OCI-LY3 (cell line): Measurements from ENCODE around the gene CRB2.

Experiments used
- H2AFZ ChIP-seq: fragments of 200-600, 300-600 bp; shearing (Covaris generic); 2 replicates; pipeline ENCODE4 v1.6.0; 2014; ENCODE audit warnings: antibody characterized with exemption, low read depth, low read length
- H3K27ac ChIP-seq: fragments of 200-600, 300-600 bp; sonication (generic); 2 replicates; pipeline ENCODE4 v1.5.1; 2014; ENCODE audit warnings: mild to moderate bottlenecking, low read length, moderate library complexity, mixed read lengths
- H3K27me3 ChIP-seq: fragments of 200-600, 300-600 bp; sonication (generic); 2 replicates; pipeline ENCODE4 v1.6.1; 2014; ENCODE audit warnings: low read depth, low read length, mixed read lengths
- H3K36me3 ChIP-seq: fragments of 200-600, 300-600 bp; sonication (generic); replicated peaks from 2 replicates; pipeline ENCODE3; 2014; ENCODE audit warnings: low read depth, low read length, mixed read lengths
- H3K4me1 ChIP-seq: fragments of 300-600, 200-600 bp; sonication (generic); 2 replicates; pipeline ENCODE4 v1.6.1; 2014; ENCODE audit warnings: low read length, mixed read lengths
- H3K4me2 ChIP-seq: fragments of 200-600, 300-600 bp; sonication (generic); 2 replicates; pipeline ENCODE4 v1.6.1; 2014; ENCODE audit warnings: low read length, mixed read lengths
- H3K4me3 ChIP-seq: fragments of 300-600, 200-600 bp; sonication (generic); 2 replicates; pipeline ENCODE4 v1.5.1; 2014; ENCODE audit warnings: antibody characterized with exemption, mild to moderate bottlenecking, low read length, moderate library complexity
- H3K79me2 ChIP-seq: fragments of 300-600, 200-600 bp; shearing (Covaris generic); 2 replicates; pipeline ENCODE4 v1.6.1; 2014; ENCODE audit warnings: mild to moderate bottlenecking, low read length, mixed read lengths
- H3K9ac ChIP-seq: fragments of 300-600, 200-600 bp; shearing (Covaris generic); 2 replicates; pipeline ENCODE4 v1.6.0; 2014; ENCODE audit warnings: mild to moderate bottlenecking, low read length, moderate library complexity
- H3K9me3 ChIP-seq: fragments of 200-600, 300-600 bp; shearing (Covaris generic); 2 replicates; pipeline ENCODE4 v1.6.1; 2014; ENCODE audit warnings: low read length, mixed read lengths; ENCODE audit not compliant: insufficient read depth
- H4K20me1 ChIP-seq: fragments of 200-600, 300-600 bp; sonication (generic); 2 replicates; pipeline ENCODE4 v1.6.1; 2016; ENCODE audit warnings: low read length, mixed read lengths; ENCODE audit not compliant: insufficient read depth
- EZH2phosphoT487 ChIP-seq: fragments of 200-600 bp; shearing (Covaris generic); IDR thresholded peaks from 2 replicates; pipeline ENCODE4 v1.6.1; 2018; ENCODE audit warnings: antibody characterized with exemption, mixed run types, low read depth
- TF ChIP-seq, protein P1 (sequence below): fragments of 200-600, 300-600 bp; sonication (generic); IDR thresholded peaks from 2 replicates; pipeline ENCODE4 v1.5.1; 2014; ENCODE audit warnings: antibody characterized with exemption, low read length, low read depth

CRB2 gene

DNA sequence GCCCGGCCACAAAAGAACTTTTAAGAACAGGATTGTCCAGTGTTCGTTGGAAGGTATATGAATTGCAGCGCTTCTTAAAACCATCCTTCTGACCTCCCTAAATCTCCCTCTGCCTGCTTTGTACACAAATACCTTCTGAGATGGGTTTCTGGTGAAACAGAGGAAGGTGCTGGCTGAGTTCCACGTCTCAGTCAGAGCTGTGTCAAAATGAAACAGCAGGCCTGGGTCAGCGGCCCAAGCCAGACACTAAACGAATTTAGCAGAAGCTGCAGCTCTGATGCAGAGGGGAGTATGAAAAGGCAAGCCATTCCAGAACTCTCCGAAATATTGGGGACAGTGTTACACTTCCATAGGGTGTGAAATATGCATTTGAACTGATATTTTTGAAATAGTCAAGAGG lies 37.8 kb upstream of the CRB2 start:
- H3K36me3 ChIP-seq: no peaks in the 10 kb centered on the region
- H3K9me3 ChIP-seq: no peaks in the 10 kb centered on the region
- no peak overlapping the region for H2AFZ ChIP-seq
- H3K4me2 ChIP-seq: peak overlapping the region; percentile 56
- TF ChIP-seq, protein P1, sequence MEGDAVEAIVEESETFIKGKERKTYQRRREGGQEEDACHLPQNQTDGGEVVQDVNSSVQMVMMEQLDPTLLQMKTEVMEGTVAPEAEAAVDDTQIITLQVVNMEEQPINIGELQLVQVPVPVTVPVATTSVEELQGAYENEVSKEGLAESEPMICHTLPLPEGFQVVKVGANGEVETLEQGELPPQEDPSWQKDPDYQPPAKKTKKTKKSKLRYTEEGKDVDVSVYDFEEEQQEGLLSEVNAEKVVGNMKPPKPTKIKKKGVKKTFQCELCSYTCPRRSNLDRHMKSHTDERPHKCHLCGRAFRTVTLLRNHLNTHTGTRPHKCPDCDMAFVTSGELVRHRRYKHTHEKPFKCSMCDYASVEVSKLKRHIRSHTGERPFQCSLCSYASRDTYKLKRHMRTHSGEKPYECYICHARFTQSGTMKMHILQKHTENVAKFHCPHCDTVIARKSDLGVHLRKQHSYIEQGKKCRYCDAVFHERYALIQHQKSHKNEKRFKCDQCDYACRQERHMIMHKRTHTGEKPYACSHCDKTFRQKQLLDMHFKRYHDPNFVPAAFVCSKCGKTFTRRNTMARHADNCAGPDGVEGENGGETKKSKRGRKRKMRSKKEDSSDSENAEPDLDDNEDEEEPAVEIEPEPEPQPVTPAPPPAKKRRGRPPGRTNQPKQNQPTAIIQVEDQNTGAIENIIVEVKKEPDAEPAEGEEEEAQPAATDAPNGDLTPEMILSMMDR: no peak
- TF ChIP-seq EZH2phosphoT487: no peak
- H3K27me3 ChIP-seq: 0 out of 2 replicates have a peak, but pooled peaks cover 5% of the 10 kb centered on the region
- 0 out of 2 replicates have a peak overlapping the region, but pooled peaks have one; percentile 10 for H3K4me3 ChIP-seq
- H3K4me1 ChIP-seq: peaks cover 47% of the 10 kb centered on the region
- no peaks in the 10 kb centered on the region for H3K79me2 ChIP-seq
- peak overlapping the region; percentile 33; the same call in 1 of the 2 replicates for H3K27ac ChIP-seq
- no peaks in the 10 kb centered on the region for H4K20me1 ChIP-seq
- H3K9ac ChIP-seq: peak overlapping the region; percentile 29; the same call in 1 of the 2 replicates

DNA sequence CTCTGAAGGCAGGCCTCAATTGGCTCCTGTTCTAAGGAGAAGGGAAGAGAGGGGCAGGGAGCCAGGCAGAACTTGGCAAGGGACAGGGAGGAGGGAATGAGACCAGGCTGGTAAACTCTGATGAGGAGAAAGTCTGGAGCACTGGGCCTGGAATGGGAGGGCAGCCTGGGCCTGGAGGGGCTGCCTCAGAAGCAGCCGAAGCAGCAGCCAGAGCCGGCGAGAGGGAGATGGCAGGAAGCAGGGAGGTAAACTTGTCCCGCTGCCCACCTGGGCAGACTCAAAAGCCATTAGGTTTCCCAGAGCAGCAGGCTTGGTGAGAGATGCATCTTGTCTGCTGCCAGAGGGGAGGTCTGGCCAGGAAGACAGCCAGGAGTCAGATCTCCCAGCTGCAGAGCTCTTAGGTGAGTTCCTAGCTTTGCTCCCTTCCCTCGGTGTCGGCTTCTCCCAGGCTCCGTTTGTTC lies 37.0 kb upstream of the CRB2 start:
- Histone ChIP-seq H3K27ac (no peak overlapping the region), H3K4me2 (no peak overlapping the region), H3K36me3 (no peaks in the 10 kb centered on the region), H3K9ac (no peak overlapping the region), H3K27me3 (0 out of 2 replicates have a peak, but pooled peaks cover 5% of the 10 kb centered on the region), H2AFZ (no peak overlapping the region), H3K79me2 (no peaks in the 10 kb centered on the region), H3K9me3 (no peaks in the 10 kb centered on the region), H4K20me1 (no peaks in the 10 kb centered on the region), H3K4me1 (peaks cover 50% of the 10 kb centered on the region), H3K4me3 (no peak overlapping the region)
- TF ChIP-seq, protein P1: no peak
- no peak for TF ChIP-seq EZH2phosphoT487

DNA sequence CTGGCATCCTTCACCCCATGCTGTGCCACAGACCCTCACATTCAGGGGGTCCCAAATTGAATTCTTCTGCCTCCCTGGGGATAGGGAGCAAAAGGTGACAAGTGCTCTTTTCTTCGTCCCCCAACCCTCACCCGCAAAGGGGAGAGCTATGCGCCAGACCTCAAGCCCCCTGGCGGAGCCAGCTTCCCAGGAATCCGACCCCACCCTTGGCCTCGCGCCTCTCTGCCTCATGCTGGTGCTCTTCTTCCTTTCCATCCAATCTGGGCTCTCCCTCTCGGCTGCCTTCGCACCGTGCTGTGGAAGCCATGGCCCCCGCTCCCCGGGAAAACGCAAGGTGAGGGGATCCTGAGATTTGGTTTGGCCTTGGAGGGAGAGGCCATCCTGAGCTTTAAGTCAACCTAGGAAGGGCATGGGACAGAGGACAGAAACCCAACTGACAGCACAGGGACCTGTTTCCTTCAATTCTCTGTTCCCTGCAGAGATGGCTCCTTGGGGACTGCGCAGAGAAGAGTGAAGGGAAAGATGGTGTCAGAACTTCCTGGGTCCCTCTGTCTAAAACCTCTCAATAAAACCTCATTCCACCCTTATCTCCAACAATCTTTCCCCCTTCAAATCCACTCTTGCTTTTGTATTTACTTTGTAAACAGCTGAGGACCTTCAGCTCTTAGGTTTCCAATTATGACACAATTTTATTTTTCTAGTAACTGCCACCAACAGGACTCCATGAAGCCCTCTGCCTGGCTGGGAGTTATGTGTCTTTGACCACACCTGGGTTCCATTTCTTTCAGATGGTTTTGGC lies 36.3 kb upstream of the CRB2 start:
- Histone ChIP-seq H3K79me2 (no peaks in the 10 kb centered on the region), H3K9me3 (no peaks in the 10 kb centered on the region), H2AFZ (no peak overlapping the region), H4K20me1 (no peaks in the 10 kb centered on the region), H3K36me3 (no peaks in the 10 kb centered on the region), H3K27me3 (no peaks in the 10 kb centered on the region), H3K27ac (no peak overlapping the region), H3K9ac (no peak overlapping the region), H3K4me2 (no peak overlapping the region), H3K4me3 (no peak overlapping the region), H3K4me1 (peaks cover 50% of the 10 kb centered on the region)
- TF ChIP-seq EZH2phosphoT487: no peak
- TF ChIP-seq, protein P1: no peak

GRCh38 chr9:123320814-123321213 lies 35.2 kb upstream of the CRB2 start:
- H3K27me3 ChIP-seq: no peaks in the 10 kb centered on the region
- no peaks in the 10 kb centered on the region for H4K20me1 ChIP-seq
- H3K9ac ChIP-seq: no peak overlapping the region
- H2AFZ ChIP-seq: no peak overlapping the region
- no peaks in the 10 kb centered on the region for H3K9me3 ChIP-seq
- H3K4me2 ChIP-seq: no peak overlapping the region
- no peak overlapping the region for H3K4me3 ChIP-seq
- no peak overlapping the region for H3K27ac ChIP-seq
- H3K79me2 ChIP-seq: no peaks in the 10 kb centered on the region
- peaks cover 50% of the 10 kb centered on the region for H3K4me1 ChIP-seq
- no peak for TF ChIP-seq EZH2phosphoT487
- TF ChIP-seq, protein P1: peak; percentile 22
- H3K36me3 ChIP-seq: no peaks in the 10 kb centered on the region
